Adrenal gland (tissue), 12 donors: ENCODE measurements around the gene ETV7. TPM values are rescaled to one million over a fixed set of nuclear protein-coding genes. Genes with fewer than 3 reads are reported as not detected.

Source experiments
- DNase-seq, 7 donors: peaks; one replicate each; pipeline ENCODE4 v3.0.0-alpha.2; 2019 to 2020
- H3K27ac ChIP-seq, 5 donors: fragments of 200-600 bp; sonication (generic) in 4 of 5; 1 replicate in 3 of 5; 2 replicates in 2 of 5; pipeline versions ENCODE4 v1.5.1 to v1.8.0; 2016 to 2020; ENCODE audit warnings: mild to moderate bottlenecking in 1 of 5
- H3K27me3 ChIP-seq: fragments of 200-600 bp; 2 replicates; pipeline ENCODE4 v1.8.0; 2021
- H3K36me3 ChIP-seq, 2 donors: fragments of 200-600 bp; replicated peaks in 1 of 2; 1 replicate in 1 of 2; 2 replicates in 1 of 2; pipeline versions ENCODE4 v1.5.1 to v1.8.0; 2018 to 2022
- H3K4me1 ChIP-seq, 2 donors: fragments of 200-600 bp; replicated peaks in 1 of 2; 1 replicate in 1 of 2; 2 replicates in 1 of 2; pipeline versions ENCODE4 v1.5.1 to v1.8.0; 2018 to 2021
- H3K4me3 ChIP-seq, 4 donors: fragments of 200-600 bp; sonication (generic) in 3 of 4; one replicate each; pipeline ENCODE4 v1.5.1; 2016 to 2018
- H3K9me3 ChIP-seq, 3 donors: fragments of 200-600 bp; sonication (generic) in 1 of 3; replicated peaks in 1 of 3; 1 replicate in 2 of 3; 2 replicates in 1 of 3; pipeline versions ENCODE4 v1.5.1 to v1.8.0; 2016 to 2021
- POLR2A ChIP-seq, 2 donors: fragments of 450-650 bp; IDR thresholded peaks; one replicate each; pipeline ENCODE4 v1.6.1; 2017; ENCODE audit warnings: antibody characterized with exemption in 2 of 2, mild to moderate bottlenecking in 2 of 2, moderate library complexity in 1 of 2
- WGBS, 4 donors: extraction: QIAGEN DNeasy Blood & Tissue Kit in 2 of 4; methylation state at CpG; one replicate each; pipeline versions ENCODE4 v1.1.5 to v1.1.7; 2013 to 2017; 5-methylcytosine and 5-hydroxymethylcytosine counted together
- intact Hi-C, 2 donors: fragments of 100-400 bp; cut with DNase I; formaldehyde crosslinking; loops; one replicate each; pipeline versions ENCODE4 v1.14.1 to v1.15.0; 2022 to 2023
- polyA plus RNA-seq, 3 donors: library from polyadenylated mRNA; stranded (reverse); fragments of 200-250 nt in 2 of 3; fragments of 350-450 nt in 1 of 3; fragmentation: Illumina TruSeq in 1 of 3; extraction: RNeasy Lipid Tissue Mini Kit (QIAGEN cat#74804) in 1 of 3; gene quantifications; one replicate each; pipeline ENCODE4 v1.2.3, GENCODE V29; 2013 to 2014
- total RNA-seq, 9 donors: library from RNA; depleted of rRNA in 4 of 9; stranded (reverse); fragments of >200 nt in 4 of 9; fragments of 120-200 nt in 1 of 9; fragmentation: NEBNext Ultra II Directional in 1 of 9; extraction: Animal tissue kit (Norgen Biotek cat#: 25700) in 1 of 9; gene quantifications; one replicate each; pipeline versions ENCODE4 v1.1.0 to v1.2.4, GENCODE V29; 2013 to 2023
- TF ChIP-seq, protein P1 (sequence below), 6 experiments: fragments of 450-650 bp in 4 of 6; fragments of 200-600 bp in 2 of 6; sonication (generic) in 1 of 6; IDR thresholded peaks; 1 replicate in 5 of 6; 2 replicates in 1 of 6; pipeline versions ENCODE4 v1.5.1 to v1.8.0; 2016 to 2021; ENCODE audit warnings: antibody characterized with exemption in 6 of 6, mild to moderate bottlenecking in 2 of 6, moderate library complexity in 1 of 6
- donor health status: healthy with polysubstance abuse.
- donor health status: Bipolar disorder and iron deficiency.
- donor health status: DM: yes; HTN: yes; CAD: no.
- donor health status: DM: no; HTN: no; CAD: no.
- donor health status: DM: no; HTN: no; CAD: no.
- donor health status: DM: yes; HTN: yes; CAD: no.

ETV7 gene
- total and polyA plus RNA-seq, 12 donors = 0.28 to 6.0 (median 2.3) TPM; not detected in 1

GRCh38 chr6:36362551-36363370, 24.7 kb downstream of the ETV7 start:
- H3K4me3 ChIP-seq = no peak overlapping the region
- no peak overlapping the region for H3K27ac ChIP-seq
- TF ChIP-seq POLR2A (IDR thresholded peaks at IDR 0.05) = no peak
- TF ChIP-seq, protein P1, sequence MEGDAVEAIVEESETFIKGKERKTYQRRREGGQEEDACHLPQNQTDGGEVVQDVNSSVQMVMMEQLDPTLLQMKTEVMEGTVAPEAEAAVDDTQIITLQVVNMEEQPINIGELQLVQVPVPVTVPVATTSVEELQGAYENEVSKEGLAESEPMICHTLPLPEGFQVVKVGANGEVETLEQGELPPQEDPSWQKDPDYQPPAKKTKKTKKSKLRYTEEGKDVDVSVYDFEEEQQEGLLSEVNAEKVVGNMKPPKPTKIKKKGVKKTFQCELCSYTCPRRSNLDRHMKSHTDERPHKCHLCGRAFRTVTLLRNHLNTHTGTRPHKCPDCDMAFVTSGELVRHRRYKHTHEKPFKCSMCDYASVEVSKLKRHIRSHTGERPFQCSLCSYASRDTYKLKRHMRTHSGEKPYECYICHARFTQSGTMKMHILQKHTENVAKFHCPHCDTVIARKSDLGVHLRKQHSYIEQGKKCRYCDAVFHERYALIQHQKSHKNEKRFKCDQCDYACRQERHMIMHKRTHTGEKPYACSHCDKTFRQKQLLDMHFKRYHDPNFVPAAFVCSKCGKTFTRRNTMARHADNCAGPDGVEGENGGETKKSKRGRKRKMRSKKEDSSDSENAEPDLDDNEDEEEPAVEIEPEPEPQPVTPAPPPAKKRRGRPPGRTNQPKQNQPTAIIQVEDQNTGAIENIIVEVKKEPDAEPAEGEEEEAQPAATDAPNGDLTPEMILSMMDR (IDR thresholded peaks at IDR 0.05) = no peak
- DNase-seq = peak in 1 of 7 donors; percentile 3
- no peaks in the 10 kb centered on the region for H3K27me3 ChIP-seq
- intact Hi-C loops = loop anchor here in 1 of 2 donors (10.0 kb wide), 1 partner anchor 228 kb away; the partner anchor contains the start of gene MAPK13
- WGBS, 4 donors = 84 to 87% (median 85%) methylated on average over 14 to 25 of the region's 25 CpGs
- no peaks in the 10 kb centered on the region for H3K9me3 ChIP-seq
- peaks cover 0 to 7% of the 10 kb centered on the region in 2 donors for H3K4me1 ChIP-seq
- H3K36me3 ChIP-seq = no peaks in the 10 kb centered on the region

GRCh38 chr6:36361071-36361470, 26.4 kb downstream of the ETV7 start:
- no peak for DNase-seq
- no peaks in the 10 kb centered on the region for H3K36me3 ChIP-seq
- TF ChIP-seq POLR2A (IDR thresholded peaks at IDR 0.05) = no peak
- TF ChIP-seq, protein P1 (IDR thresholded peaks at IDR 0.05) = no peak
- WGBS, 4 donors = 78 to 89% (median 85%) methylated on average over 5 to 11 of the region's 11 CpGs
- peaks cover 0 to 8% of the 10 kb centered on the region in 2 donors for H3K4me1 ChIP-seq
- H3K27me3 ChIP-seq = no peaks in the 10 kb centered on the region
- H3K9me3 ChIP-seq = no peaks in the 10 kb centered on the region
- intact Hi-C loops = loop anchor here (2.0 to 10.0 kb wide), 2 partner anchors 22 to 226 kb away; partner anchors contain the start of gene MAPK13 (in 1 of the 2)
- no peak overlapping the region for H3K4me3 ChIP-seq
- H3K27ac ChIP-seq = no peak overlapping the region

DNA sequence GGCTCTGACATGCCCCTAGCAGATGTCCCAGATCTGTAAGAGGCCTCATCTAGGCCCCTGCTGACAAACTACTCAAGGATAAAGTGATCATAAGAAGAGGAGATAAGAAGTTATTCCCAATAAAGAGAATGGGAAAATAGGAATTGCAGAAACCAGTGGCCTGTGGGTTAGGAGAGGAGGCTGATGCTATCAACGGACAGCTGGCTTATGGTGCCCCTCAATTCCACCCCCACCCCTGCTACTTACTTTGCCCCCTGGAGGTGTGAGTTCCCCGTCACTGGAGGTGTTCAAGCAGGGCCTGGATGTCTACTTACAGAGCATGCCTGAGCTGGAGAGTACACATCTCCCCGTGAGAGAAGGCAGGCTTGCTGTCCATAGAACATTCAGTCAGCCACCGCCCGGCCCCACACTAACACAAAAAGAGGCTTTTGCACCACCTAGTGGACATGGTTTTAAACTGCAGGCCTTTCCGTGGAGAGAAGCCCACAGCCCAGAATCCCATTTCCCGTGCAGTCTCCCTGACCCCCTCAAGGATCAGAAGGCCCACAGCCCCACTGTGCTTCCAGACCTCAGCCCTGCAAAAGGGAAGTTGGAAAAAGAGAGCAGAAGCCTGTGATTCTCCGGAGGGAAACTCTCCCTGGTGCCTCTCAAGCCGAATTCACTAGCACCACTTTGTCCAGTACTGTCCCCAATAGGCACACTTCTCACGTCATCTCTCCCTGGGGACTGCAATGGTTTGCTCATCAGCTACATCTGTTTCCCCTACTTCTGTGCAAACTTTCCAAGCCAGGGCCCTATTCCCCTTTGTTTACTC, 27.0 kb downstream of the ETV7 start:
- Histone ChIP-seq H3K9me3 (no peaks in the 10 kb centered on the region), H3K36me3 (no peaks in the 10 kb centered on the region), H3K27ac (no peak overlapping the region), H3K27me3 (no peaks in the 10 kb centered on the region), H3K4me3 (no peak overlapping the region), H3K4me1 (peaks cover 0 to 8% of the 10 kb centered on the region in 2 donors)
- peak; percentile 73 to 93 (median 86) for DNase-seq
- TF ChIP-seq POLR2A (IDR thresholded peaks at IDR 0.05) = no peak
- TF ChIP-seq, protein P1 (IDR thresholded peaks at IDR 0.05) = peak; percentile 79 to 91 (median 86)
- 18 to 37% (median 26%) methylated on average over 5 to 10 of the region's 10 CpGs for WGBS, 4 donors
- intact Hi-C loops = loop anchor here (2.0 to 10.0 kb wide), 2 partner anchors 22 to 226 kb away; partner anchors contain the start of gene MAPK13 (in 1 of the 2)
